ENCODE results near the gene BANF1.

GRCh38 chr11:66048547-66049323 is 46.4 kb downstream of the BANF1 start, which contains the start of gene GAL3ST3:
- TF ChIP-seq, protein P1, sequence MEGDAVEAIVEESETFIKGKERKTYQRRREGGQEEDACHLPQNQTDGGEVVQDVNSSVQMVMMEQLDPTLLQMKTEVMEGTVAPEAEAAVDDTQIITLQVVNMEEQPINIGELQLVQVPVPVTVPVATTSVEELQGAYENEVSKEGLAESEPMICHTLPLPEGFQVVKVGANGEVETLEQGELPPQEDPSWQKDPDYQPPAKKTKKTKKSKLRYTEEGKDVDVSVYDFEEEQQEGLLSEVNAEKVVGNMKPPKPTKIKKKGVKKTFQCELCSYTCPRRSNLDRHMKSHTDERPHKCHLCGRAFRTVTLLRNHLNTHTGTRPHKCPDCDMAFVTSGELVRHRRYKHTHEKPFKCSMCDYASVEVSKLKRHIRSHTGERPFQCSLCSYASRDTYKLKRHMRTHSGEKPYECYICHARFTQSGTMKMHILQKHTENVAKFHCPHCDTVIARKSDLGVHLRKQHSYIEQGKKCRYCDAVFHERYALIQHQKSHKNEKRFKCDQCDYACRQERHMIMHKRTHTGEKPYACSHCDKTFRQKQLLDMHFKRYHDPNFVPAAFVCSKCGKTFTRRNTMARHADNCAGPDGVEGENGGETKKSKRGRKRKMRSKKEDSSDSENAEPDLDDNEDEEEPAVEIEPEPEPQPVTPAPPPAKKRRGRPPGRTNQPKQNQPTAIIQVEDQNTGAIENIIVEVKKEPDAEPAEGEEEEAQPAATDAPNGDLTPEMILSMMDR (IDR thresholded peaks at IDR 0.05; ENCODE audit: low read length) = no peak
- TF ChIP-seq EZH2 (IDR thresholded peaks at IDR 0.05; ENCODE audit: borderline replicate concordance, low read length) = no peak

Measured in OCI-LY1 (cell line).